ENCODE results near the gene CTDSPL. TPM values are rescaled to one million over a fixed set of nuclear protein-coding genes. Genes with fewer than 3 reads are reported as not detected.
A peak's percentile ranks its signal among the peaks of the same experiment; 100 is the strongest.

The CTDSPL gene
- total RNA-seq, 1 donor: 34.7 TPM

DNA sequence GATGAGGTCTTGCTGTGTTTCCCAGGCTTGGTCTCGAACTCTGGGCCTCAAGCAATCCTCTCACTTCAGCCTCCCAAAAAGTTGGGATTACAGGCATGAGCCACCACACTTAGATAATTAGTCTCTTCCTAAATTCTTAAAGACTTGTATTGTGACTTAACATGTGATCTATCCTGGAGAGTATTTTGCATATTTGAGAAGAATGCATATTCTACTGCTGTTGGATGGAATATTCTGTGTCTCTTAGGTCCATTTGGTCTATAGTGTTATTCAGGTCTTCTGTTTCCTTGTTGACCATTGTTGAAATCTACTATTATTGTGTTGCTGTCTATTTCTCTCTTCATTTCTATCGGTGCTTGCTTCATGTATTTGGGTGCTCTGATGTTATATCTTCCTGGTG is 68.8 kb downstream of the CTDSPL start:
- Histone ChIP-seq H3K4me1 (ENCODE audit: insufficient read depth, low read length) (peaks cover 10% of the 10 kb centered on the region), H3K36me3 (ENCODE audit: insufficient read depth, low read length) (no peaks in the 10 kb centered on the region), H2AFZ (ENCODE audit: low read length) (no peak overlapping the region), H4K20me1 (ENCODE audit: insufficient read depth, low read length) (peaks cover under 1% of the 10 kb centered on the region), H3K4me3 (ENCODE audit: insufficient read depth, low read length) (no peak overlapping the region), H3K27ac (ENCODE audit: low read depth, low read length) (no peak overlapping the region), H3K79me2 (ENCODE audit: insufficient read depth, low read length) (peaks cover 47% of the 10 kb centered on the region), H3K4me2 (ENCODE audit: insufficient read depth, low read length) (no peak overlapping the region), H3K9me3 (ENCODE audit: low read depth, low read length) (no peaks in the 10 kb centered on the region), H3K27me3 (ENCODE audit: insufficient read depth, low read length) (no peaks in the 10 kb centered on the region)
- TF ChIP-seq, protein P1, sequence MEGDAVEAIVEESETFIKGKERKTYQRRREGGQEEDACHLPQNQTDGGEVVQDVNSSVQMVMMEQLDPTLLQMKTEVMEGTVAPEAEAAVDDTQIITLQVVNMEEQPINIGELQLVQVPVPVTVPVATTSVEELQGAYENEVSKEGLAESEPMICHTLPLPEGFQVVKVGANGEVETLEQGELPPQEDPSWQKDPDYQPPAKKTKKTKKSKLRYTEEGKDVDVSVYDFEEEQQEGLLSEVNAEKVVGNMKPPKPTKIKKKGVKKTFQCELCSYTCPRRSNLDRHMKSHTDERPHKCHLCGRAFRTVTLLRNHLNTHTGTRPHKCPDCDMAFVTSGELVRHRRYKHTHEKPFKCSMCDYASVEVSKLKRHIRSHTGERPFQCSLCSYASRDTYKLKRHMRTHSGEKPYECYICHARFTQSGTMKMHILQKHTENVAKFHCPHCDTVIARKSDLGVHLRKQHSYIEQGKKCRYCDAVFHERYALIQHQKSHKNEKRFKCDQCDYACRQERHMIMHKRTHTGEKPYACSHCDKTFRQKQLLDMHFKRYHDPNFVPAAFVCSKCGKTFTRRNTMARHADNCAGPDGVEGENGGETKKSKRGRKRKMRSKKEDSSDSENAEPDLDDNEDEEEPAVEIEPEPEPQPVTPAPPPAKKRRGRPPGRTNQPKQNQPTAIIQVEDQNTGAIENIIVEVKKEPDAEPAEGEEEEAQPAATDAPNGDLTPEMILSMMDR (IDR thresholded peaks at IDR 0.05; ENCODE audit: extremely low read depth, low read depth, low read length): no peak
- no peak for DNase-seq (ENCODE audit: insufficient read length, low spot score, missing footprints)

DNA sequence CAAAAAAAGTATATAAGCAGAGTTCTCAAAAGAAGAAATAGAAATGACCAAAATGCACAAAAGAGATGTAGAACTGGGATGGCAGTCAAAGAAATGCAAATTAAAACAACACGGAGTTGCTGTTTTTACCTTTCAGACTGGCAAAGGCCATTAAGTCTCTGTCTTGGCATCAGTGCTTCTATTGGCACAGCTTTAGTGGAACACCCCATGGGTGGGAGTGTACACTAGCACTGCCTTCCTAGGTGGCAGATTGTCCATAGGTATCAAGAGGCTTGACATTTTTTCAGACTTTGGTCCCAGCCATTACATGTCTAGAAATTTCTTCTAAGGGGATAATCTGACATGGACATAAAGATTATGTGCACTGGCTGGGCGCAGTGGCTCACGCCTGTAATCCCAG is 70.8 kb downstream of the CTDSPL start:
- Histone ChIP-seq H3K36me3 (ENCODE audit: insufficient read depth, low read length) (no peaks in the 10 kb centered on the region), H4K20me1 (ENCODE audit: insufficient read depth, low read length) (peaks cover 10% of the 10 kb centered on the region), H3K27ac (ENCODE audit: low read depth, low read length) (no peak overlapping the region), H3K4me3 (ENCODE audit: insufficient read depth, low read length) (no peak overlapping the region), H3K27me3 (ENCODE audit: insufficient read depth, low read length) (no peaks in the 10 kb centered on the region), H3K4me1 (ENCODE audit: insufficient read depth, low read length) (peaks cover 30% of the 10 kb centered on the region), H3K9me3 (ENCODE audit: low read depth, low read length) (no peaks in the 10 kb centered on the region), H3K79me2 (ENCODE audit: insufficient read depth, low read length) (peaks cover 42% of the 10 kb centered on the region), H2AFZ (ENCODE audit: low read length) (no peak overlapping the region), H3K4me2 (ENCODE audit: insufficient read depth, low read length) (no peak overlapping the region)
- no peak for DNase-seq (ENCODE audit: insufficient read length, low spot score, missing footprints)
- TF ChIP-seq, protein P1 (IDR thresholded peaks at IDR 0.05; ENCODE audit: extremely low read depth, low read depth, low read length): no peak

- H2AFZ ChIP-seq (ENCODE audit: low read length): no peak overlapping the region
- no peak overlapping the region for H3K4me3 ChIP-seq (ENCODE audit: insufficient read depth, low read length)
- H4K20me1 ChIP-seq (ENCODE audit: insufficient read depth, low read length): peaks cover 10% of the 10 kb centered on the region
- peaks cover 37% of the 10 kb centered on the region for H3K4me1 ChIP-seq (ENCODE audit: insufficient read depth, low read length)
- H3K4me2 ChIP-seq (ENCODE audit: insufficient read depth, low read length): no peak overlapping the region
- peaks cover 37% of the 10 kb centered on the region for H3K79me2 ChIP-seq (ENCODE audit: insufficient read depth, low read length)
- no peaks in the 10 kb centered on the region for H3K27me3 ChIP-seq (ENCODE audit: insufficient read depth, low read length)
- H3K36me3 ChIP-seq (ENCODE audit: insufficient read depth, low read length): no peaks in the 10 kb centered on the region
- no peak overlapping the region for H3K27ac ChIP-seq (ENCODE audit: low read depth, low read length)
- TF ChIP-seq, protein P1 (IDR thresholded peaks at IDR 0.05; ENCODE audit: extremely low read depth, low read depth, low read length): no peak
- no peak for DNase-seq (ENCODE audit: insufficient read length, low spot score, missing footprints)
- H3K9me3 ChIP-seq (ENCODE audit: low read depth, low read length): no peaks in the 10 kb centered on the region
These were observed 73.1 kb downstream of the CTDSPL start for GRCh38 chr3:37934631-37935289.

DNA sequence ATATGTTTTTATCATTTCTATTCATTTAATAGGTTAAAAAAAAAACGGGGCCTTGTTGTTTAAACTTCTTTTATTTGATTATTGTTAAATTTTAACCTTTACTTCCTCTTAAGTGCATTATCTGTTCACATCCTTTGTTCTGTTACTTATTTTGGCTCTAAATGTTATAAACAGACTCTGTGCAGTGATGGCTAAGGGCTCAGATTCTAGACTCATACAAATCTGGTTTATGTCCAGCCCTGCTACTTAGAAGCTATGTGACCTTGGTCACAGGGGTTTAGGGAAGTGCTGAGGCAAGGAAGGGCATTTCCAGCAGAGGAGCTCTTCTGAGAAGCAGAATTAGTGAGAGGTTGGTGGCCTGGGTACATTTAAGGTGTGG is 73.6 kb downstream of the CTDSPL start:
- Histone ChIP-seq H3K36me3 (ENCODE audit: insufficient read depth, low read length) (no peaks in the 10 kb centered on the region), H4K20me1 (ENCODE audit: insufficient read depth, low read length) (peaks cover 10% of the 10 kb centered on the region), H3K4me3 (ENCODE audit: insufficient read depth, low read length) (no peak overlapping the region), H3K9me3 (ENCODE audit: low read depth, low read length) (no peaks in the 10 kb centered on the region), H3K27ac (ENCODE audit: low read depth, low read length) (peak overlapping the region; percentile 85), H2AFZ (ENCODE audit: low read length) (no peak overlapping the region), H3K27me3 (ENCODE audit: insufficient read depth, low read length) (no peaks in the 10 kb centered on the region), H3K79me2 (ENCODE audit: insufficient read depth, low read length) (peaks cover 38% of the 10 kb centered on the region), H3K4me1 (ENCODE audit: insufficient read depth, low read length) (peaks cover 37% of the 10 kb centered on the region), H3K4me2 (ENCODE audit: insufficient read depth, low read length) (peak overlapping the region; percentile 75)
- TF ChIP-seq, protein P1 (IDR thresholded peaks at IDR 0.05; ENCODE audit: extremely low read depth, low read depth, low read length): no peak
- no peak for DNase-seq (ENCODE audit: insufficient read length, low spot score, missing footprints)

Measured in osteoblast (primary cell).